Nucleus accumbens (tissue), 56 donors: Measurements from ENCODE around the gene ALOXE3.

Source experiments
- DNase-seq, 56 donors: peaks; one replicate each; lab custom pipeline; 2025; lab: John Stamatoyannopoulos, UW

Gene ALOXE3

GRCh38 chr17:8124350-8125153 is 6.2 kb upstream of the ALOXE3 start:
- peak in 6 of 56 donors; percentile 13 to 47 (median 18) for DNase-seq

GRCh38 chr17:8123695-8124349 is 5.5 kb upstream of the ALOXE3 start, which contains the start of gene HES7:
Gene HES7, minus strand, starts transcription at chr17:8124106. Its CDS starts 22 bp downstream, at chr17:8124084.
- DNase-seq, result no peak

GRCh38 chr17:8122924-8123694 is 4.8 kb upstream of the ALOXE3 start:
- no peak for DNase-seq

- peak in 1 of 56 donors; percentile 26 for DNase-seq
Observed at GRCh38 chr17:8122422-8122923, 4.2 kb upstream of the ALOXE3 start.

GRCh38 chr17:8121681-8122421 is 3.5 kb upstream of the ALOXE3 start:
- DNase-seq, result peak in 49 of 56 donors; percentile 19 to 82 (median 53)

GRCh38 chr17:8121407-8121680 is 3.0 kb upstream of the ALOXE3 start:
- DNase-seq, result no peak

- DNase-seq, result peak in 42 of 56 donors; percentile 12 to 79 (median 52)
Observed at GRCh38 chr17:8120520-8121406, 2.4 kb upstream of the ALOXE3 start.

GRCh38 chr17:8119581-8120519 is 1.5 kb upstream of the ALOXE3 start:
- peak in 53 of 56 donors; percentile 23 to 92 (median 71) for DNase-seq

- DNase-seq, result peak; percentile 48 to 93 (median 81)
Observed at GRCh38 chr17:8118769-8119580, 661 bp upstream of the ALOXE3 start.

GRCh38 chr17:8117367-8117979 is 841 bp downstream of the ALOXE3 start:
- no peak for DNase-seq

GRCh38 chr17:8116776-8117175 is 1.5 kb downstream of the ALOXE3 start:
- no peak for DNase-seq

GRCh38 chr17:8110907-8111306 is 7.4 kb downstream of the ALOXE3 start:
- no peak for DNase-seq

GRCh38 chr17:8110456-8110804 is 7.9 kb downstream of the ALOXE3 start:
- no peak for DNase-seq

GRCh38 chr17:8109661-8110455 is 8.5 kb downstream of the ALOXE3 start:
- peak in 7 of 56 donors; percentile 3 to 38 (median 12) for DNase-seq

- no peak for DNase-seq
Observed at GRCh38 chr17:8108972-8109660, 9.2 kb downstream of the ALOXE3 start.
